Measurements from ENCODE around the gene DDB1. TPM values are rescaled to one million over a fixed set of nuclear protein-coding genes. Genes with fewer than 3 reads are reported as not detected.

DDB1 gene
- total and polyA plus RNA-seq, 2 experiments from 2014 or later, result 286 to 321 TPM

GRCh38 chr11:61349189-61349751 lies 16.4 kb upstream of the DDB1 start:
- no peak overlapping the region for H3K27ac ChIP-seq
- no peaks in the 10 kb centered on the region for H3K36me3 ChIP-seq
- H3K27me3 ChIP-seq, result no peaks in the 10 kb centered on the region
- H3K9me3 ChIP-seq (ENCODE audit: low read depth), result no peaks in the 10 kb centered on the region
- TF ChIP-seq CTCF (IDR thresholded peaks at IDR 0.05; ENCODE audit: low read depth, low read length), result no peak
- no peak for DNase-seq (ENCODE audit: low read depth in 1 of 2, low spot score in 1 of 2)
- no peaks in the 10 kb centered on the region for H3K4me1 ChIP-seq (ENCODE audit: low read depth)
- no peak overlapping the region for H3K4me3 ChIP-seq

- Histone ChIP-seq H3K27me3 (no peaks in the 10 kb centered on the region), H3K36me3 (no peaks in the 10 kb centered on the region), H3K4me1 (ENCODE audit: low read depth) (no peaks in the 10 kb centered on the region), H3K27ac (no peak overlapping the region), H3K9me3 (ENCODE audit: low read depth) (no peaks in the 10 kb centered on the region), H3K4me3 (no peak overlapping the region)
- TF ChIP-seq CTCF (IDR thresholded peaks at IDR 0.05; ENCODE audit: low read depth, low read length), result no peak
- DNase-seq (ENCODE audit: low read depth in 1 of 2, low spot score in 1 of 2), result peak in 1 of 2 donors; percentile 85
Observed at GRCh38 chr11:61347916-61348461, 15.1 kb upstream of the DDB1 start.

GRCh38 chr11:61345954-61346843 lies 13.3 kb upstream of the DDB1 start:
- H3K9me3 ChIP-seq (ENCODE audit: low read depth), result no peaks in the 10 kb centered on the region
- no peak overlapping the region for H3K4me3 ChIP-seq
- TF ChIP-seq CTCF (IDR thresholded peaks at IDR 0.05; ENCODE audit: low read depth, low read length), result no peak
- no peaks in the 10 kb centered on the region for H3K36me3 ChIP-seq
- no peak for DNase-seq (ENCODE audit: low read depth in 1 of 2, low spot score in 1 of 2)
- H3K27ac ChIP-seq, result no peak overlapping the region
- no peaks in the 10 kb centered on the region for H3K27me3 ChIP-seq
- no peaks in the 10 kb centered on the region for H3K4me1 ChIP-seq (ENCODE audit: low read depth)

GRCh38 chr11:61345170-61345610 lies 12.3 kb upstream of the DDB1 start:
- TF ChIP-seq CTCF (IDR thresholded peaks at IDR 0.05; ENCODE audit: low read depth, low read length), result no peak
- H3K4me3 ChIP-seq, result no peak overlapping the region
- no peak overlapping the region for H3K27ac ChIP-seq
- no peaks in the 10 kb centered on the region for H3K36me3 ChIP-seq
- H3K9me3 ChIP-seq (ENCODE audit: low read depth), result no peaks in the 10 kb centered on the region
- no peaks in the 10 kb centered on the region for H3K4me1 ChIP-seq (ENCODE audit: low read depth)
- no peak for DNase-seq (ENCODE audit: low read depth in 1 of 2, low spot score in 1 of 2)
- H3K27me3 ChIP-seq, result no peaks in the 10 kb centered on the region

- Histone ChIP-seq H3K36me3 (no peaks in the 10 kb centered on the region), H3K27ac (no peak overlapping the region)
- no peak for DNase-seq (ENCODE audit: low read depth in 1 of 2, low spot score in 1 of 2)
Observed at GRCh38 chr11:61343792-61344745, 11.2 kb upstream of the DDB1 start.

More at GRCh38 chr11:61343792-61344745, 11.2 kb upstream of the DDB1 start:
- no peaks in the 10 kb centered on the region for H3K27me3 ChIP-seq
- H3K4me1 ChIP-seq (ENCODE audit: low read depth), result no peaks in the 10 kb centered on the region
- no peak for TF ChIP-seq CTCF (IDR thresholded peaks at IDR 0.05; ENCODE audit: low read depth, low read length)
- H3K9me3 ChIP-seq (ENCODE audit: low read depth), result no peaks in the 10 kb centered on the region
- no peak overlapping the region for H3K4me3 ChIP-seq
